ENCODE data around the gene DAPK3.

- TF ChIP-seq, protein P1, sequence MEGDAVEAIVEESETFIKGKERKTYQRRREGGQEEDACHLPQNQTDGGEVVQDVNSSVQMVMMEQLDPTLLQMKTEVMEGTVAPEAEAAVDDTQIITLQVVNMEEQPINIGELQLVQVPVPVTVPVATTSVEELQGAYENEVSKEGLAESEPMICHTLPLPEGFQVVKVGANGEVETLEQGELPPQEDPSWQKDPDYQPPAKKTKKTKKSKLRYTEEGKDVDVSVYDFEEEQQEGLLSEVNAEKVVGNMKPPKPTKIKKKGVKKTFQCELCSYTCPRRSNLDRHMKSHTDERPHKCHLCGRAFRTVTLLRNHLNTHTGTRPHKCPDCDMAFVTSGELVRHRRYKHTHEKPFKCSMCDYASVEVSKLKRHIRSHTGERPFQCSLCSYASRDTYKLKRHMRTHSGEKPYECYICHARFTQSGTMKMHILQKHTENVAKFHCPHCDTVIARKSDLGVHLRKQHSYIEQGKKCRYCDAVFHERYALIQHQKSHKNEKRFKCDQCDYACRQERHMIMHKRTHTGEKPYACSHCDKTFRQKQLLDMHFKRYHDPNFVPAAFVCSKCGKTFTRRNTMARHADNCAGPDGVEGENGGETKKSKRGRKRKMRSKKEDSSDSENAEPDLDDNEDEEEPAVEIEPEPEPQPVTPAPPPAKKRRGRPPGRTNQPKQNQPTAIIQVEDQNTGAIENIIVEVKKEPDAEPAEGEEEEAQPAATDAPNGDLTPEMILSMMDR (IDR thresholded peaks at IDR 0.05; ENCODE audit: low read depth, low read length, poor library complexity, severe bottlenecking) = no peak
- no peak for TF ChIP-seq EZH2phosphoT487 (IDR thresholded peaks at IDR 0.05; ENCODE audit: borderline replicate concordance, low read length)
These were observed 14.2 kb upstream of the DAPK3 start, which contains the start of gene EEF2 for GRCh38 chr19:3984908-3985642.

Data from DOHH2 (cell line).